Osteoblast (primary cell): ENCODE measurements around the gene CYB5D1. TPM values are rescaled to one million over a fixed set of nuclear protein-coding genes. Genes with fewer than 3 reads are reported as not detected.

Experiments
- DNase-seq: peaks from one replicate; pipeline ENCODE4 v3.0.0; 2011; ENCODE audit warnings: low spot score, mixed read lengths; ENCODE audit not compliant: insufficient read length; ENCODE audit errors: missing footprints
- H2AFZ ChIP-seq: 2 replicates; pipeline ENCODE4 v1.6.0; 2011; ENCODE audit warnings: mild to moderate bottlenecking, low read length
- H3K27ac ChIP-seq: 2 replicates; pipeline ENCODE4 v1.5.1; 2011; ENCODE audit warnings: mild to moderate bottlenecking, low read depth, low read length, moderate library complexity
- H3K27me3 ChIP-seq: 2 replicates; pipeline ENCODE4 v1.6.0; 2012; ENCODE audit warnings: mild to moderate bottlenecking, control low read depth, inconsistent platforms, low read length, moderate library complexity; ENCODE audit not compliant: insufficient read depth
- H3K36me3 ChIP-seq: 2 replicates; pipeline ENCODE4 v1.5.1; 2011; ENCODE audit warnings: mild to moderate bottlenecking, low read length, control low read depth, moderate library complexity; ENCODE audit not compliant: insufficient read depth
- H3K4me1 ChIP-seq: 2 replicates; pipeline ENCODE4 v1.5.1; 2011; ENCODE audit warnings: mild to moderate bottlenecking, low read length, control low read depth, moderate library complexity; ENCODE audit not compliant: insufficient read depth
- H3K4me2 ChIP-seq: 2 replicates; pipeline ENCODE4 v1.6.0; 2011; ENCODE audit warnings: mild to moderate bottlenecking, low read length; ENCODE audit not compliant: insufficient read depth
- H3K4me3 ChIP-seq: fragments of 200-600 bp; sonication (generic); 3 replicates; pipeline ENCODE4 v1.5.1; 2012; ENCODE audit warnings: mild to moderate bottlenecking, low read length, inconsistent platforms; ENCODE audit not compliant: insufficient read depth
- H3K79me2 ChIP-seq: 2 replicates; pipeline ENCODE4 v1.6.0; 2012; ENCODE audit warnings: mild to moderate bottlenecking, low read length, control low read depth, inconsistent platforms; ENCODE audit not compliant: insufficient read depth
- H3K9me3 ChIP-seq: 2 replicates; pipeline ENCODE4 v1.5.1; 2011; ENCODE audit warnings: low read depth, low read length, control low read depth
- H4K20me1 ChIP-seq: 2 replicates; pipeline ENCODE4 v1.6.0; 2012; ENCODE audit warnings: mild to moderate bottlenecking, low read length, control low read depth; ENCODE audit not compliant: insufficient read depth
- CTCF ChIP-seq: IDR thresholded peaks from 2 replicates; pipeline ENCODE4 v1.5.1; 2011; ENCODE audit warnings: mild to moderate bottlenecking, low read depth, low read length, moderate library complexity; ENCODE audit errors: extremely low read depth
- total RNA-seq: library from RNA; depleted of rRNA; stranded (reverse); fragments of >200 nt; gene quantifications from 2 replicates; pipeline ENCODE4 v1.2.3, GENCODE V29; 2012

CYB5D1 gene
- total RNA-seq, 1 donor: 10.5 TPM

- no peaks in the 10 kb centered on the region for H3K4me1 ChIP-seq
- H4K20me1 ChIP-seq: no peaks in the 10 kb centered on the region
- H3K9me3 ChIP-seq: no peaks in the 10 kb centered on the region
- no peak overlapping the region for H3K4me3 ChIP-seq
- no peaks in the 10 kb centered on the region for H3K79me2 ChIP-seq
- no peak for DNase-seq
- H3K27me3 ChIP-seq: no peaks in the 10 kb centered on the region
- H3K27ac ChIP-seq: no peak overlapping the region
- no peak overlapping the region for H2AFZ ChIP-seq
- peaks cover 9% of the 10 kb centered on the region for H3K36me3 ChIP-seq
- H3K4me2 ChIP-seq: no peak overlapping the region
- TF ChIP-seq CTCF: no peak
Observed at GRCh38 chr17:7873051-7873450, 15.2 kb downstream of the CYB5D1 start.

GRCh38 chr17:7875804-7876370 is 18.1 kb downstream of the CYB5D1 start:
- Histone ChIP-seq H3K79me2 (peaks cover 2% of the 10 kb centered on the region), H3K4me1 (no peaks in the 10 kb centered on the region), H3K27me3 (no peaks in the 10 kb centered on the region), H3K4me2 (no peak overlapping the region), H3K4me3 (no peak overlapping the region), H3K36me3 (peaks cover 34% of the 10 kb centered on the region), H2AFZ (no peak overlapping the region), H3K27ac (no peak overlapping the region), H3K9me3 (no peaks in the 10 kb centered on the region), H4K20me1 (no peaks in the 10 kb centered on the region)
- TF ChIP-seq CTCF: no peak
- DNase-seq: no peak

GRCh38 chr17:7878234-7878633 is 20.4 kb downstream of the CYB5D1 start:
- Histone ChIP-seq H3K36me3 (peaks cover 46% of the 10 kb centered on the region), H3K79me2 (peaks cover 2% of the 10 kb centered on the region), H4K20me1 (no peaks in the 10 kb centered on the region), H3K27me3 (no peaks in the 10 kb centered on the region), H2AFZ (no peak overlapping the region), H3K4me3 (no peak overlapping the region), H3K4me2 (no peak overlapping the region), H3K27ac (no peak overlapping the region), H3K4me1 (no peaks in the 10 kb centered on the region), H3K9me3 (no peaks in the 10 kb centered on the region)
- TF ChIP-seq CTCF: no peak
- no peak for DNase-seq

- no peaks in the 10 kb centered on the region for H4K20me1 ChIP-seq
- H3K79me2 ChIP-seq: peaks cover 2% of the 10 kb centered on the region
Observed at GRCh38 chr17:7880076-7880868, 22.5 kb downstream of the CYB5D1 start.

More at GRCh38 chr17:7880076-7880868, 22.5 kb downstream of the CYB5D1 start:
- Histone ChIP-seq H3K36me3 (peaks cover 38% of the 10 kb centered on the region), H3K4me3 (no peak overlapping the region), H3K9me3 (no peaks in the 10 kb centered on the region), H3K4me1 (peaks cover 6% of the 10 kb centered on the region), H2AFZ (no peak overlapping the region), H3K27me3 (no peaks in the 10 kb centered on the region), H3K4me2 (no peak overlapping the region), H3K27ac (no peak overlapping the region)
- DNase-seq: no peak
- no peak for TF ChIP-seq CTCF
